GM10266 (cell line): ENCODE data around the gene SERPINB11.

Experiments used
- DNase-seq: peaks from one replicate; pipeline ENCODE4 v3.0.0; 2012; ENCODE audit errors: extremely low spot score
- TF ChIP-seq, protein P1 (sequence below): IDR thresholded peaks from 2 replicates; pipeline ENCODE4 v1.5.1; 2012; ENCODE audit warnings: mild to moderate bottlenecking, low read depth; ENCODE audit not compliant: control insufficient read depth, insufficient read depth; ENCODE audit errors: missing control alignments

Gene SERPINB11

DNA sequence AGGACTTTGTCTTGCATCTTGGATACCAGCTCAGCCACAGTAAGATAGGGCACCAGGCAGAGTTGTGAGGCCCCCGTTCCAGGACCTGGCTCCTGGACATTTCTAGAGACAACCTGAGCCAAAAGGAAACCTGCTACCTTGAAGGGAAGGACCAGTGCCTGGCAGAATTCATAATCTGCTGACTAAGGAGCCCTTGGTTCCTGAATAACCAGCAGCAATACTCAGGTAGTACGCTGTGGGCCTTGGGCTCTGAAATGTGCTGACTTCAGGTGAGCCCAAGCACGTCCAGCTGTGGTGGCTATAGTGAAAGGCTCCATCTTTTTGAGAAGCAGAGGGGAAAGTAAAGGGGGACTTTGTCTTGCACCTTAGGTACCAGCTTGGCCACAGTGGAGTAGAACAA is 28.5 kb downstream of the SERPINB11 start:
- TF ChIP-seq, protein P1, sequence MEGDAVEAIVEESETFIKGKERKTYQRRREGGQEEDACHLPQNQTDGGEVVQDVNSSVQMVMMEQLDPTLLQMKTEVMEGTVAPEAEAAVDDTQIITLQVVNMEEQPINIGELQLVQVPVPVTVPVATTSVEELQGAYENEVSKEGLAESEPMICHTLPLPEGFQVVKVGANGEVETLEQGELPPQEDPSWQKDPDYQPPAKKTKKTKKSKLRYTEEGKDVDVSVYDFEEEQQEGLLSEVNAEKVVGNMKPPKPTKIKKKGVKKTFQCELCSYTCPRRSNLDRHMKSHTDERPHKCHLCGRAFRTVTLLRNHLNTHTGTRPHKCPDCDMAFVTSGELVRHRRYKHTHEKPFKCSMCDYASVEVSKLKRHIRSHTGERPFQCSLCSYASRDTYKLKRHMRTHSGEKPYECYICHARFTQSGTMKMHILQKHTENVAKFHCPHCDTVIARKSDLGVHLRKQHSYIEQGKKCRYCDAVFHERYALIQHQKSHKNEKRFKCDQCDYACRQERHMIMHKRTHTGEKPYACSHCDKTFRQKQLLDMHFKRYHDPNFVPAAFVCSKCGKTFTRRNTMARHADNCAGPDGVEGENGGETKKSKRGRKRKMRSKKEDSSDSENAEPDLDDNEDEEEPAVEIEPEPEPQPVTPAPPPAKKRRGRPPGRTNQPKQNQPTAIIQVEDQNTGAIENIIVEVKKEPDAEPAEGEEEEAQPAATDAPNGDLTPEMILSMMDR = no peak
- DNase-seq = no peak

DNA sequence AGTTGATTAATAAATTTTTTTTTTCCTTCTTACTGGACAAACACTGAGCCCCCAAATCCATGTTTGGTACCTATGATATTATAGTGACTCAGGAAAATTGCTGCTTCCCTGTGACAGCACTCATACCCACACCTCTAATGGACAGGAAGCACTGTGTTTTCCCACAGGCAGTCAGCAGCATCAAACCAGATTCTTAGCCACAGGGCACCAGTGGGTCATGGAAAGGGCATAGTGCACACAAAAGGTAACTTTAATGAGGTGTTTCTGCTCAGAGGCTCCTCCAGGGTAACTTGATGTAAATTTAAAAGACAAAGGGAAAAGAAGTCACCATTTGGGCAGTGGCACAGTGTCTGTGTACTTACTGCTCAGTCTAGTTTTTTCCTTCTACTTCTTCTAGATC is 34.1 kb downstream of the SERPINB11 start:
- TF ChIP-seq, protein P1 = no peak
- DNase-seq = no peak

DNA sequence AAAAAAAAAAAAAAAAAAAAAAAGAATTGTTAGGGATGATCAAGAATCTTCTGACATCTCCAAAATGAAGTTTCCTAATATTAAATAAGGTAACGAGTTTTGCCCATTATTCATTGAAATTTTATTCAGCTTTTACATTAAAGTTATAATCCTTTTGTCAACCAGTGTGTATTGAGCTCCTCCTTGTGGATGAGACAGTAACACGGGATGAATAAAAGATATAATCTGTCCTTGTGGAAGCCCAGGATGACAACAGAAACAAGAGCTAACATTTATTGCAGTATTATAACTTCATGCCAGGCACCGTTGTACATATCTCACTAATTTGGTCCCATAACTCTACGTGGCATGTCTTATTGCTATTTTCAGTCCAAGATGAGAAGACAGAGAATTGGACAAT is 39.0 kb downstream of the SERPINB11 start:
- no peak for DNase-seq
- TF ChIP-seq, protein P1 = peak; percentile 14

DNA sequence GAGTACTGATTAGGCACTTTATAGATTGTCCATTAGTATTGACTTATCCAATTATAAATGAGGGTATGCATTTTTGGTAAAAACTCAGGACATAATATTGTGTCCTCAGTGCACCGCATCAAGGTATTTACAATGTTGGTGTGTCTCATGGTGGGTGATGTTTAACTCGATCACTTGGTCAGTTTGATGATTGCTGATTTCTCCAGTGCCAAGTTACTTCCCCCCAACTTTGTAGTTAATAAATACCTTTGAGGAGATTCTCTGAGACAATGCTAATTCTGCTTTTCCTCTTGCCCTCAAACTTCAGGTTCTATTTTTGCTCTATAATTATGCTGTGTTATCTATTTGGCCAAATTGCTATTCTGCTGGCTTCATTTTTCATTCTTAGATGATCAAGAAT is 44.2 kb downstream of the SERPINB11 start:
- TF ChIP-seq, protein P1 = no peak
- DNase-seq = no peak

DNA sequence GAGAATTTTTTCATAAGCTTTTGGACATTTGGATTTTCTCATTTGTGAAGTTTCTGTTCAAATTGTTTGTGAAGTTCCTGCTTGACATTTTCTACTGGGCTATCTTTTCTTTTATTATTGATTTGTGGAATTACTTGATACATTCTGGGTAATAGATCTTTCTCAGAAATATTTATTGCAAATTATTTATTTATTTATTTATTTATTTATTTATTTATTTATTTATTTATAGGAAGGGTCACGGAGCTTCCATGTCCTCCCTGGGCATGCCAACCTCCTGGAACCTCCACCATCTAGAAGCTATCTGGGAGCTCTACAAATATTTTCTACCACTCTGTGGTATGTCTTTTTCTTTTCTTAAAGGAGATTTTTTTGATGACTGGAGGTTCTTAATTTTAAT is 46.7 kb downstream of the SERPINB11 start:
- DNase-seq = no peak
- TF ChIP-seq, protein P1 = no peak

DNA sequence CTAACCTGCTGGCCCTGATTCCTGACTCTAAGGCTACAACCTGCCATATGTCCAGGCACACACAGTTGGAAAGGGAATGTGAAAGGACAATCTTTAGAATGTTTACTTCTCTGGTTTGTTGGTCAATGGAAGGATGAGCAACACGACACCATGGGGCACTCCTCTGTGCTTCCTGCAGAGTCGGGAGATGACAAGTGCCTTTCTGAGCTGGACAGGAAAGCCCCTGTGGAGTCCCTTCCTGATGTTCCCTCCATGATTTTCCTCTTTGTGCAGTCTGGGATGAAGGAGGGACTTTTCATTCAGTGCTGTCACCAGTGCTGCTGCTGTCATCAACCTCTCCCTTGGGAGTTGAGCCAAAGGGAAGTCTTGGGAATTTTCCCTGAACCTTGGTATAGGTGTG is 49.9 kb downstream of the SERPINB11 start:
- DNase-seq = no peak
- TF ChIP-seq, protein P1 = no peak

DNA sequence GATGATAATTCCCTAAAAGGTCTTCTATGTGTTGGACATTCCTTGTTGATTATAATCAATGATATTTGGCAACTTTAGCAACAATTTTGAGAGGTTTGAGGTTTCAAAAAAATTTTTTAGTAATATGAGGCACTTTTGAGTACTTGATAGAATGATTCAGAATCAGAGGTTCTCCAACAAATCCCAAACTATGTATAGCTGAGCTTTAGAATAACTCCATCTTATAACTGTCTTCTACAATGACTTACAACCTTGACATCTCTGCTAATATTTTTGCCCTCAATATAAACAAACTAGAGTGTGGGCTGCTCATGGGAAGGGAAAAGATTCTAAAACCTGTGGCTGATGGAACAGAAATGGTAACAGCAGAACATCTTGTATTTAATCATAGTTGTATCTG is 50.9 kb downstream of the SERPINB11 start:
- TF ChIP-seq, protein P1 = no peak
- DNase-seq = no peak
